HCT116 (cell line): ENCODE results near the gene TMEM266. TPM values are rescaled to one million over a fixed set of nuclear protein-coding genes. Genes with fewer than 3 reads are reported as not detected.

Experiments
- ATAC-seq: fragments of 200-7000 bp; cut with Tn5 transposase; 2 replicates; pipeline ENCODE4 v1.9.1; 2020; ENCODE audit warnings: mild to moderate bottlenecking, moderate library complexity
- BruUV-seq: library from RNA; stranded (reverse); fragments of 400-500 nt; replicated peaks from 2 replicates; lab custom pipeline; 2021; lab: Mats Ljungman, UMichigan
- CTCF ChIA-PET: fragments of 300-600 bp; sonication (Branson Sonifier 250); formaldehyde crosslinking; loops from one replicate; lab custom pipeline; 2021; ENCODE audit warnings: antibody characterized with exemption; lab: Charles Lee
- POLR2A ChIA-PET: fragments of 300-600, 350-600 bp; sonication (Branson Sonifier 250); formaldehyde crosslinking; loops from one replicate; lab custom pipeline; 2021; ENCODE audit warnings: antibody characterized with exemption; lab: Charles Lee
- RAD21 ChIA-PET, 2 experiments: fragments of 300-600 bp; sonication (Branson Sonifier 250); formaldehyde crosslinking; loops; one replicate each; lab custom pipeline; 2023; ENCODE audit warnings: low total read pairs in 2 of 2; ENCODE audit not compliant: uncharacterized antibody in 2 of 2, unreplicated experiment in 2 of 2, low non-redundant PET in 1 of 2; lab: Charles Lee
- DNase-seq: peaks from one replicate; pipeline ENCODE4 v3.0.0-alpha.2; 2010; ENCODE audit warnings: low read depth, low spot score
- H2AFZ ChIP-seq: fragments of 200-600 bp; shearing (Covaris generic), sonication (generic); 2 replicates; pipeline ENCODE4 v1.6.1; 2017; ENCODE audit warnings: low read depth, mixed run types, mixed read lengths, antibody characterized with exemption, low read length; ENCODE audit not compliant: poor library complexity, severe bottlenecking
- H3K27ac ChIP-seq: 2 replicates; pipeline ENCODE4 v1.5.1; 2012; ENCODE audit warnings: low read depth, low read length
- H3K27me3 ChIP-seq: fragments of 200-600 bp; sonication (generic); 2 replicates; pipeline ENCODE4 v1.6.1; 2016; ENCODE audit warnings: mixed run types, low read length, mixed read lengths; ENCODE audit not compliant: insufficient read depth
- H3K36me3 ChIP-seq, 2 experiments: fragments of 200-500 bp in 1 of 2; fragments of 200-600 bp in 1 of 2; sonication (Bioruptor generic) in 1 of 2; sonication (generic) in 1 of 2; 2 replicates each; pipeline versions ENCODE4 v1.5.1 to v1.6.1; 2014 to 2016; ENCODE audit warnings: low read length in 2 of 2, inconsistent platforms in 1 of 2, mixed read lengths in 1 of 2, mixed run types in 1 of 2; ENCODE audit not compliant: insufficient read depth in 2 of 2, control insufficient read depth in 1 of 2
- H3K4me1 ChIP-seq, 2 experiments: fragments of 200-600 bp in 1 of 2; sonication (generic) in 1 of 2; 2 replicates each; pipeline versions ENCODE4 v1.5.1 to v1.6.1; 2012 to 2017; ENCODE audit warnings: low read length in 2 of 2, inconsistent platforms in 1 of 2, mild to moderate bottlenecking in 1 of 2, mixed read lengths in 1 of 2, mixed run types in 1 of 2, moderate library complexity in 1 of 2; ENCODE audit not compliant: insufficient read depth in 2 of 2, control insufficient read depth in 1 of 2
- H3K4me2 ChIP-seq: fragments of 200-600 bp; sonication (generic); 2 replicates; pipeline ENCODE4 v1.6.1; 2017; ENCODE audit warnings: mixed run types, low read length, mixed read lengths
- H3K4me3 ChIP-seq, 2 experiments: fragments of 200-600 bp in 1 of 2; sonication (generic) in 1 of 2; replicated peaks in 1 of 2; 2 replicates each; pipeline ENCODE4 v1.5.1; 2011 to 2016; ENCODE audit warnings: low read length in 2 of 2, control low read depth in 1 of 2, low read depth in 1 of 2, mild to moderate bottlenecking in 1 of 2, mixed read lengths in 1 of 2, mixed run types in 1 of 2
- H3K79me2 ChIP-seq: fragments of 200-600 bp; sonication (generic); 2 replicates; pipeline ENCODE4 v1.6.1; 2017; ENCODE audit warnings: mild to moderate bottlenecking, mixed run types, low read length, moderate library complexity, mixed read lengths; ENCODE audit not compliant: insufficient read depth
- H3K9ac ChIP-seq: fragments of 200-600 bp; sonication (generic); 2 replicates; pipeline ENCODE4 v1.6.1; 2016; ENCODE audit warnings: low read length, mixed read lengths
- H3K9me2 ChIP-seq: fragments of 200-600 bp; sonication (generic), shearing (Covaris generic); 2 replicates; pipeline ENCODE4 v1.6.1; 2017; ENCODE audit warnings: mixed run types, mild to moderate bottlenecking, moderate library complexity; ENCODE audit not compliant: insufficient read depth
- H3K9me3 ChIP-seq, 2 experiments: fragments of 200-500 bp in 1 of 2; fragments of 200-600 bp in 1 of 2; sonication (Bioruptor generic) in 1 of 2; sonication (generic) in 1 of 2; 2 replicates each; pipeline ENCODE4 v1.6.1; 2014 to 2017; ENCODE audit warnings: low read length in 2 of 2, mixed read lengths in 2 of 2, inconsistent platforms in 1 of 2, low read depth in 1 of 2, mild to moderate bottlenecking in 1 of 2, mixed run types in 1 of 2, moderate library complexity in 1 of 2; ENCODE audit not compliant: control insufficient read depth in 1 of 2, insufficient read depth in 1 of 2
- H4K20me1 ChIP-seq: fragments of 200-600 bp; sonication (generic), shearing (Covaris generic); 2 replicates; pipeline ENCODE4 v1.6.1; 2017; ENCODE audit warnings: mixed run types, mild to moderate bottlenecking, moderate library complexity; ENCODE audit not compliant: insufficient read depth
- ATF3 ChIP-seq: IDR thresholded peaks from 2 replicates; pipeline ENCODE4 v1.6.1; 2012
- CEBPB ChIP-seq: IDR thresholded peaks from 2 replicates; pipeline ENCODE4 v1.6.1; 2012; ENCODE audit warnings: low read depth
- CTCF ChIP-seq, 3 experiments: fragments of 200-600 bp in 1 of 3; sonication (generic) in 1 of 3; IDR thresholded peaks in 2 of 3; conservative IDR thresholded peaks in 1 of 3; 2 replicates each; pipeline ENCODE4 v1.5.1; 2012 to 2017; ENCODE audit warnings: low read depth in 2 of 3, low read length in 2 of 3, antibody characterized with exemption in 1 of 3, borderline replicate concordance in 1 of 3, control low read depth in 1 of 3, mild to moderate bottlenecking in 1 of 3, mixed read lengths in 1 of 3, mixed run types in 1 of 3, moderate library complexity in 1 of 3; ENCODE audit not compliant: insufficient read depth in 1 of 3
- EGR1 ChIP-seq: IDR thresholded peaks from 2 replicates; pipeline ENCODE4 v1.6.1; 2012; ENCODE audit warnings: low read depth
- ELF1 ChIP-seq: IDR thresholded peaks from 2 replicates; pipeline ENCODE4 v1.6.1; 2012; ENCODE audit warnings: low read depth, borderline replicate concordance
- EZH2 ChIP-seq: fragments of 200-600 bp; sonication (generic); IDR thresholded peaks from 2 replicates; pipeline ENCODE4 v1.6.1; 2017; ENCODE audit warnings: antibody characterized with exemption, mixed run types
- EZH2phosphoT487 ChIP-seq: fragments of 200-600 bp; IDR thresholded peaks from 2 replicates; pipeline ENCODE4 v1.6.1; 2018; ENCODE audit warnings: antibody characterized with exemption, borderline replicate concordance
- FOSL1 ChIP-seq: IDR thresholded peaks from 2 replicates; pipeline ENCODE4 v1.6.1; 2012; ENCODE audit warnings: low read depth
- JUND ChIP-seq: IDR thresholded peaks from 2 replicates; pipeline ENCODE4 v1.6.1; 2012
- MAX ChIP-seq: IDR thresholded peaks from 2 replicates; pipeline ENCODE4 v1.6.1; 2012
- RAD21 ChIP-seq: IDR thresholded peaks from 2 replicates; pipeline ENCODE4 v1.6.1; 2012; ENCODE audit warnings: low read depth, mild to moderate bottlenecking
- REST ChIP-seq: IDR thresholded peaks from 2 replicates; pipeline ENCODE4 v1.6.1; 2012; ENCODE audit warnings: low read depth
- SIN3A ChIP-seq: IDR thresholded peaks from 2 replicates; pipeline ENCODE4 v1.6.1; 2012; ENCODE audit warnings: low read depth
- SP1 ChIP-seq: IDR thresholded peaks from 2 replicates; pipeline ENCODE4 v1.6.1; 2012; ENCODE audit warnings: low read depth
- SRF ChIP-seq: IDR thresholded peaks from 2 replicates; pipeline ENCODE4 v1.6.1; 2012; ENCODE audit warnings: low read depth
- TCF7L2 ChIP-seq: IDR thresholded peaks from 2 replicates; pipeline ENCODE4 v1.7.0; 2011; ENCODE audit warnings: borderline replicate concordance, inconsistent platforms; ENCODE audit not compliant: insufficient read depth, insufficient read length; ENCODE audit errors: extremely low read depth
- YY1 ChIP-seq: IDR thresholded peaks from 2 replicates; pipeline ENCODE4 v1.6.1; 2011; ENCODE audit warnings: low read length, low read depth, moderate library complexity, mild to moderate bottlenecking; ENCODE audit not compliant: insufficient replicate concordance; ENCODE audit errors: extremely low read depth
- ZBTB33 ChIP-seq: IDR thresholded peaks from 2 replicates; pipeline ENCODE4 v1.6.1; 2011; ENCODE audit warnings: mild to moderate bottlenecking, low read length, moderate library complexity; ENCODE audit not compliant: insufficient replicate concordance; ENCODE audit errors: extremely low read depth
- ZFX ChIP-seq: fragments of 450-650 bp; IDR thresholded peaks from 2 replicates; pipeline ENCODE4 v1.6.1; 2017
- ZNF274 ChIP-seq: fragments of 200-500 bp; sonication (Bioruptor generic); IDR thresholded peaks from 2 replicates; pipeline ENCODE4 v1.6.1; 2014; ENCODE audit warnings: mild to moderate bottlenecking, low read depth, low read length, inconsistent platforms
- intact Hi-C: fragments of 100-400 bp; cut with micrococcal nuclease; formaldehyde crosslinking; loops from 2 replicates; pipeline ENCODE4 v1.10.0; 2022
- total RNA-seq: library from RNA; stranded (reverse); gene quantifications from one replicate; pipeline ENCODE4 v1.2.1, GENCODE V29; 2021; ENCODE audit not compliant: unreplicated experiment

The TMEM266 gene
- total RNA-seq, 1 experiment from 2014 or later, result 0.91 TPM

- H2AFZ ChIP-seq, result peak overlapping the region; percentile 67
- ATAC-seq, result no peak
- intact Hi-C loops, result no loop called here
- no peaks in the 10 kb centered on the region for H3K9me3 ChIP-seq
- no peaks in the 10 kb centered on the region for H3K36me3 ChIP-seq
- no peak overlapping the region for H3K9ac ChIP-seq
- BruUV-seq, result no TSS peak
- ChIA-PET RAD21 (interaction anchor here (0.7 to 2.2 kb wide), 6 partner anchors 80 to 330 kb away, joined by 3 to 17 read pairs (median 7); partner anchors contain the start of gene TMEM266 (in 2 of the 2)), CTCF (interaction anchor here (0.6 to 3.7 kb wide), 21 partner anchors 8 to 1312 kb away, joined by 3 to 97 read pairs (median 6); partner anchors contain the start of gene TMEM266), POLR2A (interaction anchor here (1.2 to 2.1 kb wide), 2 partner anchors 10 to 331 kb away, joined by 3 to 7 read pairs; no protein-coding TSS in a partner anchor)
- H3K27me3 ChIP-seq, result 0 out of 2 replicates have a peak, but pooled peaks cover 3% of the 10 kb centered on the region
- no peak overlapping the region for H3K27ac ChIP-seq
- H3K9me2 ChIP-seq, result no peaks in the 10 kb centered on the region
- no peak overlapping the region for H3K4me3 ChIP-seq
- DNase-seq, result no peak
- TF ChIP-seq SIN3A, result no peak
- no peak for TF ChIP-seq REST
- no peak for TF ChIP-seq EZH2
- no peak for TF ChIP-seq ZBTB33
- no peak for TF ChIP-seq EZH2phosphoT487
- no peak for TF ChIP-seq ATF3
- TF ChIP-seq CEBPB, result no peak
- no peak for TF ChIP-seq CTCF (IDR thresholded peaks at IDR 0.05 in 2 of 3, conservative IDR thresholded peaks at IDR 0.05 in 1 of 3; ENCODE audit: borderline replicate concordance in 1 of 3, insufficient read depth in 1 of 3, low read depth in 2 of 3, low read length in 2 of 3)
- no peak for TF ChIP-seq ZNF274
- no peak for TF ChIP-seq SP1
- TF ChIP-seq ELF1, result no peak
- no peak for TF ChIP-seq FOSL1
- TF ChIP-seq YY1, result no peak
- no peak for TF ChIP-seq SRF
- no peak for TF ChIP-seq JUND
- no peak for TF ChIP-seq MAX
- no peak for TF ChIP-seq EGR1
- no peak for TF ChIP-seq ZFX
- no peak for TF ChIP-seq TCF7L2
- TF ChIP-seq RAD21, result no peak
- no peaks in the 10 kb centered on the region for H4K20me1 ChIP-seq
- H3K4me1 ChIP-seq, result peaks cover 0 to 4% of the 10 kb centered on the region in 2 experiments; a peak in 1 of 4 replicates
- H3K79me2 ChIP-seq, result no peaks in the 10 kb centered on the region
- no peak overlapping the region for H3K4me2 ChIP-seq
These were observed 80.3 kb downstream of the TMEM266 start for GRCh38 chr15:76140074-76140464.
